ENCODE data around the gene PRKG1.

Gene PRKG1

GRCh38 chr10:52276163-52276562, 1201.9 kb downstream of the PRKG1 start:
- Mint-ChIP-seq H3K9me3 (ENCODE audit: low read depth) (no peaks in the 10 kb centered on the region), H3K27me3 (no peaks in the 10 kb centered on the region), H3K4me3 (no peak overlapping the region), H3K4me1 (ENCODE audit: low read depth) (no peaks in the 10 kb centered on the region), H3K27ac (no peak overlapping the region), H3K36me3 (no peaks in the 10 kb centered on the region)

GRCh38 chr10:52276986-52277385, 1202.7 kb downstream of the PRKG1 start:
- Mint-ChIP-seq H3K9me3 (ENCODE audit: low read depth) (no peaks in the 10 kb centered on the region), H3K4me3 (no peak overlapping the region), H3K27ac (no peak overlapping the region), H3K4me1 (ENCODE audit: low read depth) (no peaks in the 10 kb centered on the region), H3K36me3 (no peaks in the 10 kb centered on the region), H3K27me3 (no peaks in the 10 kb centered on the region)

GRCh38 chr10:52279546-52279945, 1205.3 kb downstream of the PRKG1 start:
- H3K9me3 Mint-ChIP-seq (ENCODE audit: low read depth), result peaks cover 2% of the 10 kb centered on the region
- no peak overlapping the region for H3K4me3 Mint-ChIP-seq
- H3K4me1 Mint-ChIP-seq (ENCODE audit: low read depth), result no peaks in the 10 kb centered on the region
- H3K27me3 Mint-ChIP-seq, result no peaks in the 10 kb centered on the region
- no peak overlapping the region for H3K27ac Mint-ChIP-seq
- no peaks in the 10 kb centered on the region for H3K36me3 Mint-ChIP-seq

- no peaks in the 10 kb centered on the region for H3K36me3 Mint-ChIP-seq
- no peaks in the 10 kb centered on the region for H3K4me1 Mint-ChIP-seq (ENCODE audit: low read depth)
- no peak overlapping the region for H3K27ac Mint-ChIP-seq
- H3K4me3 Mint-ChIP-seq, result no peak overlapping the region
- no peaks in the 10 kb centered on the region for H3K27me3 Mint-ChIP-seq
- H3K9me3 Mint-ChIP-seq (ENCODE audit: low read depth), result peaks cover 3% of the 10 kb centered on the region
Observed at GRCh38 chr10:52280051-52280450, 1205.8 kb downstream of the PRKG1 start.

- no peak overlapping the region for H3K4me3 Mint-ChIP-seq
- H3K9me3 Mint-ChIP-seq (ENCODE audit: low read depth), result peaks cover 3% of the 10 kb centered on the region
Observed at GRCh38 chr10:52283174-52283573, 1208.9 kb downstream of the PRKG1 start.

GRCh38 chr10:52284416-52285013, 1210.2 kb downstream of the PRKG1 start:
- Mint-ChIP-seq H3K27ac (no peak overlapping the region), H3K4me1 (ENCODE audit: low read depth) (no peaks in the 10 kb centered on the region), H3K9me3 (ENCODE audit: low read depth) (peaks cover 3% of the 10 kb centered on the region), H3K27me3 (no peaks in the 10 kb centered on the region), H3K36me3 (no peaks in the 10 kb centered on the region), H3K4me3 (no peak overlapping the region)

More at GRCh38 chr10:52283174-52283573, 1208.9 kb downstream of the PRKG1 start:
- H3K27ac Mint-ChIP-seq, result no peak overlapping the region
- no peaks in the 10 kb centered on the region for H3K36me3 Mint-ChIP-seq
- no peaks in the 10 kb centered on the region for H3K27me3 Mint-ChIP-seq
- H3K4me1 Mint-ChIP-seq (ENCODE audit: low read depth), result no peaks in the 10 kb centered on the region

GRCh38 chr10:52287866-52288265, 1213.6 kb downstream of the PRKG1 start:
- Mint-ChIP-seq H3K4me1 (ENCODE audit: low read depth) (no peaks in the 10 kb centered on the region), H3K9me3 (ENCODE audit: low read depth) (peaks cover 3% of the 10 kb centered on the region), H3K27me3 (no peaks in the 10 kb centered on the region), H3K27ac (no peak overlapping the region), H3K36me3 (no peaks in the 10 kb centered on the region), H3K4me3 (no peak overlapping the region)

GRCh38 chr10:52297747-52298146, 1223.5 kb downstream of the PRKG1 start:
- no peaks in the 10 kb centered on the region for H3K36me3 Mint-ChIP-seq
- H3K9me3 Mint-ChIP-seq (ENCODE audit: low read depth), result no peaks in the 10 kb centered on the region
- no peaks in the 10 kb centered on the region for H3K4me1 Mint-ChIP-seq (ENCODE audit: low read depth)
- H3K27me3 Mint-ChIP-seq, result no peaks in the 10 kb centered on the region
- H3K27ac Mint-ChIP-seq, result no peak overlapping the region
- no peak overlapping the region for H3K4me3 Mint-ChIP-seq

- Mint-ChIP-seq H3K36me3 (no peaks in the 10 kb centered on the region), H3K27ac (no peak overlapping the region), H3K9me3 (ENCODE audit: low read depth) (no peaks in the 10 kb centered on the region), H3K4me1 (ENCODE audit: low read depth) (no peaks in the 10 kb centered on the region), H3K27me3 (no peaks in the 10 kb centered on the region), H3K4me3 (no peak overlapping the region)
Observed at GRCh38 chr10:52300599-52301277, 1226.5 kb downstream of the PRKG1 start.

- H3K27ac Mint-ChIP-seq, result no peak overlapping the region
- peaks cover 29% of the 10 kb centered on the region for H3K27me3 Mint-ChIP-seq
Observed at GRCh38 chr10:52308251-52309031, 1234.2 kb downstream of the PRKG1 start.

GRCh38 chr10:52312942-52313255, 1238.6 kb downstream of the PRKG1 start:
- H3K27ac Mint-ChIP-seq, result no peak overlapping the region
- no peaks in the 10 kb centered on the region for H3K9me3 Mint-ChIP-seq (ENCODE audit: low read depth)
- H3K4me1 Mint-ChIP-seq (ENCODE audit: low read depth), result peaks cover 13% of the 10 kb centered on the region
- no peaks in the 10 kb centered on the region for H3K36me3 Mint-ChIP-seq
- no peak overlapping the region for H3K4me3 Mint-ChIP-seq
- H3K27me3 Mint-ChIP-seq, result peaks cover 40% of the 10 kb centered on the region

More at GRCh38 chr10:52308251-52309031, 1234.2 kb downstream of the PRKG1 start:
- Mint-ChIP-seq H3K9me3 (ENCODE audit: low read depth) (no peaks in the 10 kb centered on the region), H3K4me3 (peak overlapping the region; percentile 13), H3K36me3 (no peaks in the 10 kb centered on the region), H3K4me1 (ENCODE audit: low read depth) (peaks cover 6% of the 10 kb centered on the region)

GRCh38 chr10:52313256-52313932, 1239.1 kb downstream of the PRKG1 start:
- no peaks in the 10 kb centered on the region for H3K36me3 Mint-ChIP-seq
- peaks cover 40% of the 10 kb centered on the region for H3K27me3 Mint-ChIP-seq
- no peaks in the 10 kb centered on the region for H3K9me3 Mint-ChIP-seq (ENCODE audit: low read depth)
- no peak overlapping the region for H3K27ac Mint-ChIP-seq
- no peak overlapping the region for H3K4me3 Mint-ChIP-seq
- peaks cover 13% of the 10 kb centered on the region for H3K4me1 Mint-ChIP-seq (ENCODE audit: low read depth)

- H3K4me1 Mint-ChIP-seq (ENCODE audit: low read depth), result peaks cover 13% of the 10 kb centered on the region
- no peak within 1 kb of the TSS for H3K4me3 Mint-ChIP-seq
- peaks cover 37% of the 10 kb centered on the region for H3K27me3 Mint-ChIP-seq
- no peak within 1 kb of the TSS for H3K27ac Mint-ChIP-seq
- H3K36me3 Mint-ChIP-seq, result no peaks in the 10 kb centered on the region
- no peaks in the 10 kb centered on the region for H3K9me3 Mint-ChIP-seq (ENCODE audit: low read depth)
Observed at GRCh38 chr10:52313933-52314821, 1239.9 kb downstream of the PRKG1 start, which contains the start of gene DKK1. Gene DKK1 (plus strand): TSS chr10:52314281. CDS start chr10:52314435, 154 bp downstream.

- Mint-ChIP-seq H3K4me1 (ENCODE audit: low read depth) (peaks cover 13% of the 10 kb centered on the region), H3K36me3 (no peaks in the 10 kb centered on the region), H3K4me3 (no peak overlapping the region), H3K27ac (no peak overlapping the region), H3K9me3 (ENCODE audit: low read depth) (no peaks in the 10 kb centered on the region), H3K27me3 (peaks cover 32% of the 10 kb centered on the region)
Observed at GRCh38 chr10:52314822-52315552, 1240.7 kb downstream of the PRKG1 start.
